ENCODE measurements around the gene PCDHGA12. TPM values are rescaled to one million over a fixed set of nuclear protein-coding genes. Genes with fewer than 3 reads are reported as not detected.
"Not testable (repeated sequence)": the region's sequence is repeated elsewhere in the genome, so short reads cannot be mapped to it uniquely, and the experiment has no call there.

Gene PCDHGA12
- total RNA-seq, 3 donors from 2014 or later: 9.8 to 12.0 (median 11.1) TPM

GRCh38 chr5:141407790-141408505 is 22.4 kb upstream of the PCDHGA12 start, which contains the start of gene PCDHGB6:
TSS of gene PCDHGB6 (plus strand) at chr5:141408021. CDS start at chr5:141408203, 182 bp downstream.
- H3K4me3 ChIP-seq: peak within 1 kb of the TSS; percentile 20 to 58 (median 23)
- H3K4me1 ChIP-seq; intact Hi-C loops (cut with DNase I; ENCODE audit: low total_unique reads); H3K27ac ChIP-seq; H3K36me3 ChIP-seq; DNase-seq (ENCODE audit: low spot score in 2 of 2); H3K27me3 ChIP-seq: not testable (repeated sequence)
- TF ChIP-seq, protein P1, sequence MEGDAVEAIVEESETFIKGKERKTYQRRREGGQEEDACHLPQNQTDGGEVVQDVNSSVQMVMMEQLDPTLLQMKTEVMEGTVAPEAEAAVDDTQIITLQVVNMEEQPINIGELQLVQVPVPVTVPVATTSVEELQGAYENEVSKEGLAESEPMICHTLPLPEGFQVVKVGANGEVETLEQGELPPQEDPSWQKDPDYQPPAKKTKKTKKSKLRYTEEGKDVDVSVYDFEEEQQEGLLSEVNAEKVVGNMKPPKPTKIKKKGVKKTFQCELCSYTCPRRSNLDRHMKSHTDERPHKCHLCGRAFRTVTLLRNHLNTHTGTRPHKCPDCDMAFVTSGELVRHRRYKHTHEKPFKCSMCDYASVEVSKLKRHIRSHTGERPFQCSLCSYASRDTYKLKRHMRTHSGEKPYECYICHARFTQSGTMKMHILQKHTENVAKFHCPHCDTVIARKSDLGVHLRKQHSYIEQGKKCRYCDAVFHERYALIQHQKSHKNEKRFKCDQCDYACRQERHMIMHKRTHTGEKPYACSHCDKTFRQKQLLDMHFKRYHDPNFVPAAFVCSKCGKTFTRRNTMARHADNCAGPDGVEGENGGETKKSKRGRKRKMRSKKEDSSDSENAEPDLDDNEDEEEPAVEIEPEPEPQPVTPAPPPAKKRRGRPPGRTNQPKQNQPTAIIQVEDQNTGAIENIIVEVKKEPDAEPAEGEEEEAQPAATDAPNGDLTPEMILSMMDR (IDR thresholded peaks at IDR 0.05): peak in 2 of 3 donors; percentile 20 to 29
- peaks cover 79 to 100% of the 10 kb centered on the region in 2 donors for H3K9me3 ChIP-seq

DNA sequence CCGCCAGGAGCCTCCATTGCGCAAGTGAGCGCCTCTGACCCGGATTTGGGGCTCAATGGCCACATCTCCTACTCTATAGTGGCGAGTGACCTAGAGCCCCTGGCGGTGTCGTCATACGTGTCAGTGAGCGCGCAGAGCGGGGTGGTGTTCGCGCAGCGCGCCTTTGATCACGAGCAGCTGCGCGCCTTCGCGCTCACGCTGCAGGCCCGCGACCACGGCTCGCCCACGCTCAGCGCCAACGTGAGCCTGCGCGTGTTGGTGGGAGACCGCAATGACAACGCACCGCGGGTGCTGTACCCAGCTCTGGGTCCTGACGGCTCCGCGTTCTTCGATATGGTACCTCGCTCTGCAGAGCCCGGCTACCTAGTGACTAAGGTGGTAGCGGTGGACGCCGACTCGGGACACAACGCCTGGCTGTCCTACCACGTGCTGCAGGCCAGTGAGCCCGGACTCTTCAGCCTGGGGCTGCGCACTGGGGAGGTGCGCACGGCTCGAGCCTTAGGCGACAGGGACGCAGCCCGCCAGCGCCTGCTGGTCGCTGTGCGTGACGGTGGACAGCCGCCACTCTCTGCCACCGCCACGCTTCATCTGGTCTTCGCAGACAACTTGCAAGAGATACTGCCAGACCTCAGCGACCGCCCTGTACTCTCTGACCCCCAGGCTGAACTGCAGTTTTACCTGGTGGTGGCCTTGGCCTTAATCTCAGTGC is 20.6 kb upstream of the PCDHGA12 start:
- Histone ChIP-seq H3K9me3 (peaks cover 79 to 100% of the 10 kb centered on the region in 2 donors), H3K36me3 (no peaks in the 10 kb centered on the region), H3K27me3 (no peaks in the 10 kb centered on the region), H3K4me1 (no peaks in the 10 kb centered on the region), H3K27ac (no peak overlapping the region), H3K4me3 (peak overlapping the region in 1 of 3 donors; percentile 3)
- DNase-seq (ENCODE audit: low spot score in 2 of 2): no peak
- TF ChIP-seq POLR2A (IDR thresholded peaks at IDR 0.05): no peak
- no peak for TF ChIP-seq POLR2AphosphoS5 (IDR thresholded peaks at IDR 0.05)
- TF ChIP-seq, protein P1 (IDR thresholded peaks at IDR 0.05): no peak
- intact Hi-C loops (cut with DNase I; ENCODE audit: low total_unique reads): loop anchor here (1.0 kb wide), 1 partner anchor 9 kb away; no protein-coding TSS in a partner anchor

GRCh38 chr5:141411575-141411974 is 18.7 kb upstream of the PCDHGA12 start:
- intact Hi-C loops (cut with DNase I; ENCODE audit: low total_unique reads): no loop called here
- no peak for DNase-seq (ENCODE audit: low spot score in 2 of 2)
- H3K27ac ChIP-seq: no peak overlapping the region
- H3K4me1 ChIP-seq: no peaks in the 10 kb centered on the region
- H3K36me3 ChIP-seq: no peaks in the 10 kb centered on the region
- peaks cover 72 to 99% of the 10 kb centered on the region in 2 donors for H3K9me3 ChIP-seq
- H3K4me3 ChIP-seq: peak overlapping the region in 1 of 3 donors; percentile 18
- no peaks in the 10 kb centered on the region for H3K27me3 ChIP-seq
- TF ChIP-seq POLR2AphosphoS5 (IDR thresholded peaks at IDR 0.05) (no peak), POLR2A (IDR thresholded peaks at IDR 0.05) (no peak)
- TF ChIP-seq, protein P1 (IDR thresholded peaks at IDR 0.05): no peak

GRCh38 chr5:141412854-141413539 is 17.3 kb upstream of the PCDHGA12 start, which contains the start of gene PCDHGA10:
TSS of gene PCDHGA10 (plus strand) at chr5:141412987. CDS start at chr5:141413176, 189 bp downstream.
- DNase-seq (ENCODE audit: low spot score in 2 of 2): no peak

More at GRCh38 chr5:141412854-141413539, 17.3 kb upstream of the PCDHGA12 start, which contains the start of gene PCDHGA10:
- no peaks in the 10 kb centered on the region for H3K27me3 ChIP-seq
- H3K4me1 ChIP-seq: no peaks in the 10 kb centered on the region
- H3K36me3 ChIP-seq: no peaks in the 10 kb centered on the region
- TF ChIP-seq, protein P1 (IDR thresholded peaks at IDR 0.05): peak in 1 of 3 donors; percentile 19
- TF ChIP-seq POLR2A (IDR thresholded peaks at IDR 0.05): no peak
- peak within 1 kb of the TSS; percentile 29 to 59 (median 30) for H3K4me3 ChIP-seq
- H3K27ac ChIP-seq: no peak within 1 kb of the TSS
- intact Hi-C loops (cut with DNase I; ENCODE audit: low total_unique reads): no loop called here
- peaks cover 73 to 99% of the 10 kb centered on the region in 2 donors for H3K9me3 ChIP-seq
